OCI-LY7 (cell line): Measurements from ENCODE around the gene COL25A1.

Source experiments
- EZH2phosphoT487 ChIP-seq: fragments of 200-600 bp; sonication (generic); IDR thresholded peaks from 2 replicates; pipeline ENCODE4 v1.6.1; 2018; ENCODE audit warnings: low read depth, borderline replicate concordance, mild to moderate bottlenecking, mixed run types, antibody characterized with exemption, low read length, moderate library complexity, mixed read lengths
- TF ChIP-seq, protein P1 (sequence below): fragments of 200-600 bp; sonication (generic); conservative IDR thresholded peaks from 2 replicates; pipeline ENCODE4 v1.5.1; 2014; ENCODE audit warnings: mild to moderate bottlenecking, antibody characterized with exemption, low read length, moderate library complexity, mixed read lengths

DNA sequence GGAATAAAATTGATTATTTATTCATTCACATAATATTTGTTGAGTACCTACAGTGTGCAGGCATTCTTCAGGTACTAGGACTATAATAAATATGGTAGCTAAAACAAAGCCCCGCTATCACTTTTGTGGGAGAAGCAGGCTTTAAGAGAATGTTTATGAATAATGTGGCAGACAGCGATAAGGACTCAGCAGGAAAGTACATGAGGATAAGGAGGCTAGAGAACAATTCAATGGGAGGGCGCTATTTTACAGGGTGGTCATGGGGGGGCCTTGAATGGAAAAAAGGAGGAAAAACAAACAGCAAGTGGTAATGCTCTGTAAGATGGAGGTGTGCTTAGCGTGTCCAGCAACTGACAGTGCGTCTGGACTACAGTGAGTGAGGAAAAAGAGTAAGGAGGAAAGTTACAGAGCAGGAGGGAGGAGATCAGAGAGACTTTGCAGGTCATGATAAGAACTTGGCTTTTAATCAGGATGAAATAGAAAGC, 275.4 kb downstream of the COL25A1 start:
- TF ChIP-seq, protein P1, sequence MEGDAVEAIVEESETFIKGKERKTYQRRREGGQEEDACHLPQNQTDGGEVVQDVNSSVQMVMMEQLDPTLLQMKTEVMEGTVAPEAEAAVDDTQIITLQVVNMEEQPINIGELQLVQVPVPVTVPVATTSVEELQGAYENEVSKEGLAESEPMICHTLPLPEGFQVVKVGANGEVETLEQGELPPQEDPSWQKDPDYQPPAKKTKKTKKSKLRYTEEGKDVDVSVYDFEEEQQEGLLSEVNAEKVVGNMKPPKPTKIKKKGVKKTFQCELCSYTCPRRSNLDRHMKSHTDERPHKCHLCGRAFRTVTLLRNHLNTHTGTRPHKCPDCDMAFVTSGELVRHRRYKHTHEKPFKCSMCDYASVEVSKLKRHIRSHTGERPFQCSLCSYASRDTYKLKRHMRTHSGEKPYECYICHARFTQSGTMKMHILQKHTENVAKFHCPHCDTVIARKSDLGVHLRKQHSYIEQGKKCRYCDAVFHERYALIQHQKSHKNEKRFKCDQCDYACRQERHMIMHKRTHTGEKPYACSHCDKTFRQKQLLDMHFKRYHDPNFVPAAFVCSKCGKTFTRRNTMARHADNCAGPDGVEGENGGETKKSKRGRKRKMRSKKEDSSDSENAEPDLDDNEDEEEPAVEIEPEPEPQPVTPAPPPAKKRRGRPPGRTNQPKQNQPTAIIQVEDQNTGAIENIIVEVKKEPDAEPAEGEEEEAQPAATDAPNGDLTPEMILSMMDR = no peak
- no peak for TF ChIP-seq EZH2phosphoT487
